ENCODE data around the gene THAP11.

- TF ChIP-seq CTCF (conservative IDR thresholded peaks at IDR 0.05 in 1 of 2, IDR thresholded peaks at IDR 0.05 in 1 of 2; ENCODE audit: extremely low read depth in 1 of 2, insufficient read depth in 1 of 2, low read depth in 1 of 2, low read length in 2 of 2), result peak in 1 of 2 donors; percentile 28
- TF ChIP-seq EZH2 (IDR thresholded peaks at IDR 0.05; ENCODE audit: borderline replicate concordance, low read length), result no peak
Measured at GRCh38 chr16:67842509-67843342, 606 bp downstream of the THAP11 start.

All from mammary epithelial cell (primary cell).